ENCODE data around the gene KRTAP5-7.

GRCh38 chr11:71542382-71542781, 15.3 kb downstream of the KRTAP5-7 start:
- TF ChIP-seq CTCF (IDR thresholded peaks at IDR 0.05): no peak
- TF ChIP-seq EZH2 (IDR thresholded peaks at IDR 0.05): no peak
- TF ChIP-seq EZH2phosphoT487 (IDR thresholded peaks at IDR 0.05): no peak
